C1 segment of cervical spinal cord (tissue), 14 donors: ENCODE data around the gene PPM1M.

Experiments
- DNase-seq, 14 donors: peaks; one replicate each; lab custom pipeline; 2025; lab: John Stamatoyannopoulos, UW

The PPM1M gene

DNA sequence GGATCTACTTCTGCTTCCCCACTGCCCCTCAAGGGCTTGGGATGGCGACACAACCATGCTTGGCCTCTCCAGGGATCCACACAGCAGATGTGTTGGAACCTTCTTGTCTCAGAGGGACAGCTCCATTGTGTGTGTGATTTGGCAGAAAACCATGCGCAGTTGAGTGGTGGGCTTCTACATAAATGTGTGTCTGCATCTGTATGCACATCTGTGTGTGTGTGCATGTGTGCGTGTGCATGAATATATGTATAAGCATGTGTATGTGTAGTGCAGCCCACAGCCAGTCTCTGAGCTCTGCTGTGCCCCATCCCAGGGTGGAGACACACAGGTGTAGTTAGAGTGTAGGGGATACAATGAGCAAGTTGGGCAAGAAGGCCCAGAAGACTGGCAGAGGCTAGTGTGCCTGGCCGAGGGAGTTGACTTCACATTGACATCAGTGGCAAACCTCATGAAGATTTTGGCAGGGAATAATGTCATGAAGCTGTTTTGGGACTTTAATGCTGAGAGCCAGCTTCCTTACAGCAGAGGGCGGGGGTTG, 50.2 kb downstream of the PPM1M start:
- DNase-seq = no peak

- no peak for DNase-seq
Measured at GRCh38 chr3:52297242-52298148, 51.9 kb downstream of the PPM1M start.

DNA sequence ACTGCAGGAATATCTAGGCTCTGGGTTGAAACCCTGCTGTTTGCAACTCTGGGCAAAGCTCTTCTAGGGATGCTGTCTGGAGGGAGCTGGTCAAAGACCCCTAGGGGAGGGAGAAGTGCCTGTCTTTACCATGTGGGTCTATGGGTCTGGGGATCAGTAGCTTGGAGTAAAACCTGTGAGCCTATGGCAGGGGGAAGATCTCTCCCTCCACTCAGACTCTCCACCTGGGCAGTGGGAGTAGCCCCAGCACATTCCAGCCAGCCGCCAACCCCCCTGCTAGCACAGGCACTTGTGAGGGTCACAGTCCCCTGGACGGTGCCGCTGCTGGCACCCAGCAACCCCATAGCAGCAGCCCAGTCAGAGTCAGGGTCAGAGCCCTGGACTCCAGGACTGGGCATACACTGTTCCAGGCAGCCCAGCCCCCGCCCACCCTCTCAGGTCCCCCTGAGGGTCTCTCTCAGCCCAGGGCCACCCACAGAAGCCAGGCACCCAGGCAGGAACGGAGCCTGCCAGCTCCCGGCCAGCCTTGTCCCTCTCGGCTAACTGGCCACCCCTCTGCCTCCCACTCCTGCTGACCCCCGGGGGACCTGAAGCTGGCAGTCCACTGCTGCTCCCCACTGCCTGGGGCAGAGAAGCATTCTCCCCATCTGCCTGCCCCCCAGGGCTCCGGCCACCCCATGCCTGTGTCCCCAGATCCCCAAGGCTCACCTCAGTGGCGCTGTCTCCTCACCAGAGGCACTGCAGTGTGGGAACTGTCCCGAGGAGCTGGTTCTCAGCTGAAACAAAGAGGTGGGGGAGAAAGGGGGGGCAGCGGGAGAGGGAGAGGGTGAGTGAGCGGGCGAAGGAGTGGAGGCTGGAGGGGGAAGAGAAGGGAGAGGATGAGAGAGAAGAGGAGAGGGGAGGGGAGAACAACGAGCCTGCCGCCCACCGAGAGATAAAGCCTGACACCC, 52.9 kb downstream of the PPM1M start:
- peak in 1 of 14 donors; percentile 19 for DNase-seq

DNA sequence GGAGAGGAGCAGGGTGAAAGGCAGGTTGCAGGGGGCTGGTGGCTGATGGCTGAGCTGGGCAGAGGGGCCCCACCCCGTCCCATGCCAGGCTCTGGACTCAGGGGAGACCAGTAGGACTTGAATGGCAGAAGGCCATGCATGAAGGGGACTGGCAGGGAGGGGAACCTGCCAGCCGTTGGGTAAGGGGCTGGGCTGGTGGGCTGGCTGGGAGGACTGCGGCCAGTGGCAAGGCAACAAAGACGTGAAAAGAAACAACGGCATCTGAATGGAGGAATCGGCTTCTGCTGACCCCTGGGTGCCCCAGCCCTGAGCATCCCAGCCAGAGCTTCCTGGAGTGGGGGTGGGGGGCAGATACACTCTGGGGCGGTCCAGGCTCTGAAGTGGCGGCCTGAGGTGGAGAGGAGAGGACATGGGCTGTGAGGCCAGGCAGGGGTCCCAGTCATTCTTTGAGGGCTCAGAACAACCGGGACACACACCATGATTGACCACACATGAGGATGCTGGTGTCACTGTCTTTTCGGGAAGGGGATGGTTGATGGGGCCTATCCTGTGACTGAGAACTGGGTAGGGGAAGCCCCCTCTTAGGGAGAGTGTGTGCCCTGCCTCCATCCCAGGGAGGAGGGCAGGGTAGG, 53.8 kb downstream of the PPM1M start:
- no peak for DNase-seq
